SK-N-SH (cell line): ENCODE data around the gene HLA-DMA. TPM values are rescaled to one million over a fixed set of nuclear protein-coding genes. Genes with fewer than 3 reads are reported as not detected.

Experiments used
- CTCF ChIA-PET: fragments of 300-600, 350-600 bp; formaldehyde crosslinking; extraction: SDS; loops from one replicate; lab custom pipeline; 2021; lab: Yijun Ruan, JAX
- POLR2A ChIA-PET: fragments of 350-600 bp; sonication (Branson Sonifier 250); formaldehyde crosslinking; extraction: SDS; loops from one replicate; lab custom pipeline; 2020; ENCODE audit warnings: antibody characterized with exemption, inconsistent platforms; lab: Yijun Ruan, JAX
- DNase-seq: peaks from one replicate; pipeline ENCODE4 v3.0.0; 2012
- H2AFZ ChIP-seq: fragments of 200-600 bp; sonication (generic); 2 replicates; pipeline ENCODE4 v1.8.1; 2016; ENCODE audit warnings: antibody characterized with exemption, mild to moderate bottlenecking, low read depth
- H3F3A ChIP-seq: fragments of 200-600 bp; sonication (generic); replicated peaks from 2 replicates; pipeline ENCODE3; 2016; ENCODE audit warnings: antibody characterized with exemption, mild to moderate bottlenecking; ENCODE audit not compliant: insufficient read depth
- H3K27ac ChIP-seq, 2 experiments: fragments of 200-500 bp in 1 of 2; fragments of 200-600 bp in 1 of 2; sonication (Bioruptor generic) in 1 of 2; sonication (generic), shearing (Covaris generic) in 1 of 2; 2 replicates each; pipeline versions ENCODE4 v1.5.1 to v1.6.1; 2014 to 2016; ENCODE audit warnings: low read depth in 2 of 2, inconsistent platforms in 1 of 2, low read length in 1 of 2, mild to moderate bottlenecking in 1 of 2, mixed read lengths in 1 of 2
- H3K27me3 ChIP-seq: fragments of 200-600 bp; sonication (generic), shearing (Covaris generic); 2 replicates; pipeline ENCODE4 v1.6.1; 2016; ENCODE audit warnings: mixed run types; ENCODE audit not compliant: insufficient read depth
- H3K36me3 ChIP-seq, 2 experiments: fragments of 200-500 bp in 1 of 2; fragments of 200-600 bp in 1 of 2; sonication (Bioruptor generic) in 1 of 2; sonication (generic) in 1 of 2; replicated peaks in 1 of 2; 2 replicates each; pipeline versions ENCODE3 to v1.5.1; 2014 to 2016; ENCODE audit warnings: low read length in 1 of 2, mild to moderate bottlenecking in 1 of 2; ENCODE audit not compliant: insufficient read depth in 2 of 2, control insufficient read depth in 1 of 2
- H3K4me1 ChIP-seq, 2 experiments: fragments of 200-500 bp in 1 of 2; fragments of 200-600 bp in 1 of 2; sonication (Bioruptor generic) in 1 of 2; sonication (generic), shearing (Covaris generic) in 1 of 2; 2 replicates each; pipeline versions ENCODE4 v1.5.1 to v1.6.1; 2014 to 2016; ENCODE audit warnings: low read depth in 1 of 2, low read length in 1 of 2, mixed run types in 1 of 2; ENCODE audit not compliant: insufficient read depth in 2 of 2, control insufficient read depth in 1 of 2
- H3K4me2 ChIP-seq: fragments of 200-600 bp; sonication (generic), shearing (Covaris generic); 2 replicates; pipeline ENCODE4 v1.6.1; 2017; ENCODE audit warnings: mixed run types
- H3K4me3 ChIP-seq, 2 experiments: fragments of 200-500 bp in 1 of 2; fragments of 200-600 bp in 1 of 2; sonication (Bioruptor generic) in 1 of 2; sonication (generic), shearing (Covaris generic) in 1 of 2; 2 replicates each; pipeline versions ENCODE4 v1.5.1 to v1.8.1; 2014 to 2016; ENCODE audit warnings: low read depth in 2 of 2, inconsistent platforms in 1 of 2, low read length in 1 of 2, mild to moderate bottlenecking in 1 of 2, mixed read lengths in 1 of 2, moderate library complexity in 1 of 2
- H3K79me2 ChIP-seq: fragments of 200-600 bp; sonication (generic); 2 replicates; pipeline ENCODE4 v1.8.1; 2017; ENCODE audit warnings: mild to moderate bottlenecking; ENCODE audit not compliant: insufficient read depth
- H3K9ac ChIP-seq: fragments of 200-600 bp; sonication (generic); 2 replicates; pipeline ENCODE4 v1.6.1; 2017; ENCODE audit warnings: mixed run types
- H3K9me2 ChIP-seq: fragments of 200-600 bp; sonication (generic); 2 replicates; pipeline ENCODE4 v1.6.1; 2017; ENCODE audit warnings: mixed run types
- H3K9me3 ChIP-seq: fragments of 200-600 bp; sonication (generic); 2 replicates; pipeline ENCODE4 v1.6.1; 2017; ENCODE audit warnings: mixed run types, mild to moderate bottlenecking, moderate library complexity
- H4K20me1 ChIP-seq: fragments of 200-600 bp; sonication (generic); 2 replicates; pipeline ENCODE4 v1.6.1; 2017; ENCODE audit warnings: mild to moderate bottlenecking, mixed run types; ENCODE audit not compliant: insufficient read depth
- CHD2 ChIP-seq: fragments of 150-350 bp; IDR thresholded peaks from 2 replicates; pipeline ENCODE4 v1.6.1; 2018; ENCODE audit warnings: low read length; ENCODE audit not compliant: partially characterized antibody
- EZH2phosphoT487 ChIP-seq: fragments of 200-600 bp; sonication (generic); IDR thresholded peaks from 2 replicates; pipeline ENCODE4 v1.6.1; 2017; ENCODE audit warnings: low read depth, mixed run types, mild to moderate bottlenecking, antibody characterized with exemption, moderate library complexity, borderline replicate concordance
- FOXM1 ChIP-seq: IDR thresholded peaks from 2 replicates; pipeline ENCODE4 v1.4.0; 2012; ENCODE audit warnings: low read depth, mild to moderate bottlenecking
- GATA2 ChIP-seq: sonication (generic); formaldehyde crosslinking; IDR thresholded peaks from 2 replicates; pipeline ENCODE4 v1.5.0; 2020; ENCODE audit warnings: mild to moderate bottlenecking, missing genetic modification reagents
- IRF3 ChIP-seq: fragments of 150-350 bp; IDR thresholded peaks from 2 replicates; pipeline ENCODE4 v1.6.1; 2016; ENCODE audit warnings: mild to moderate bottlenecking, low read depth, low read length
- JUND ChIP-seq: IDR thresholded peaks from 2 replicates; pipeline ENCODE4 v1.4.0; 2012
- MEF2A ChIP-seq: IDR thresholded peaks from 2 replicates; pipeline ENCODE4 v1.4.0; 2012; ENCODE audit warnings: low read depth, borderline replicate concordance
- NFIC ChIP-seq: IDR thresholded peaks from 2 replicates; pipeline ENCODE4 v1.4.0; 2012; ENCODE audit warnings: borderline replicate concordance
- PBX3 ChIP-seq: IDR thresholded peaks from 2 replicates; pipeline ENCODE4; 2012
- POLR2AphosphoS5 ChIP-seq: IDR thresholded peaks from 2 replicates; pipeline ENCODE4 v1.6.1; 2012; ENCODE audit warnings: low read depth, low read length
- RAD21 ChIP-seq: IDR thresholded peaks from 2 replicates; pipeline ENCODE4 v1.6.1; 2012; ENCODE audit warnings: mild to moderate bottlenecking, low read length
- RFX5 ChIP-seq: IDR thresholded peaks from 2 replicates; pipeline ENCODE4 v1.6.1; 2012; ENCODE audit warnings: mild to moderate bottlenecking, improper control_type of control experiment, low read length
- RXRA ChIP-seq: IDR thresholded peaks from 2 replicates; pipeline ENCODE4 v1.4.0; 2012; ENCODE audit warnings: low read depth, mild to moderate bottlenecking, borderline replicate concordance
- SMC3 ChIP-seq: IDR thresholded peaks from 2 replicates; pipeline ENCODE4 v1.6.1; 2012; ENCODE audit warnings: low read depth, low read length, improper control_type of control experiment
- TAF1 ChIP-seq: IDR thresholded peaks from 2 replicates; pipeline ENCODE4 v1.6.1; 2012; ENCODE audit warnings: low read depth, mild to moderate bottlenecking, low read length, moderate library complexity, borderline replicate concordance
- TCF12 ChIP-seq: IDR thresholded peaks from 2 replicates; pipeline ENCODE4 v1.4.0; 2012
- TEAD4 ChIP-seq: IDR thresholded peaks from 2 replicates; pipeline ENCODE4 v1.4.0; 2012; ENCODE audit warnings: mild to moderate bottlenecking, borderline replicate concordance; ENCODE audit not compliant: insufficient read depth
- USF1 ChIP-seq: IDR thresholded peaks from 2 replicates; pipeline ENCODE4 v1.4.0; 2012; ENCODE audit warnings: low read depth, borderline replicate concordance
- WGBS: methylation state at CpG from one replicate; pipeline ENCODE4 v1.1.6; 2017; ENCODE audit warnings: low lambda C conversion rate; 5-methylcytosine and 5-hydroxymethylcytosine counted together
- polyA plus RNA-seq, 3 experiments: library from polyadenylated mRNA; depleted of rRNA; stranded (reverse); fragments of >200 nt; gene quantifications; 2 replicates each; pipeline ENCODE4 v1.2.3, GENCODE V29; 2012
- TF ChIP-seq, protein P1 (sequence below): IDR thresholded peaks from 2 replicates; pipeline ENCODE4 v1.4.0; 2012; ENCODE audit warnings: low read depth, borderline replicate concordance

Gene HLA-DMA
- polyA plus RNA-seq, 1 of the 3 experiments (the other 2 are of a cell fraction), result 1.2 TPM

GRCh38 chr6:32953775-32954174, 878 bp upstream of the HLA-DMA start:
- Histone ChIP-seq H2AFZ (no peak overlapping the region), H3K4me1 (peaks cover 0 to 6% of the 10 kb centered on the region in 2 experiments; a peak in 1 of 4 replicates), H3K4me2 (no peak overlapping the region), H3K79me2 (no peaks in the 10 kb centered on the region), H3K4me3 (no peak overlapping the region), H3K9me3 (peaks cover 4% of the 10 kb centered on the region; the same call in 1 of the 2 replicates), H3K27ac (no peak overlapping the region), H4K20me1 (no peaks in the 10 kb centered on the region), H3K36me3 (no peaks in the 10 kb centered on the region), H3K9ac (no peak overlapping the region)
- WGBS, result 53% methylated on average over 4 of the region's 4 CpGs
- ChIA-PET CTCF (interaction anchor here (0.6 to 10.8 kb wide), 27 partner anchors 10 to 1315 kb away, joined by 3 to 187 read pairs (median 5); partner anchors contain the start of genes BRD2, HLA-DMB, PSMB9 and TAP1), POLR2A (interaction anchor here (0.5 to 1.3 kb wide), 2 partner anchors 18 to 30 kb away, joined by 3 to 7 read pairs; no protein-coding TSS in a partner anchor)
- DNase-seq, result no peak
- TF ChIP-seq RFX5 (no peak), TCF12 (no peak), TEAD4 (no peak), PBX3 (no peak), CHD2 (no peak), IRF3 (no peak), NFIC (no peak), MEF2A (no peak), GATA2 (CRISPR knock-in tag) (no peak), USF1 (no peak)
- TF ChIP-seq, all 33 proteins: peak for 0
- no peaks in the 10 kb centered on the region for H3F3A ChIP-seq
- no peaks in the 10 kb centered on the region for H3K9me2 ChIP-seq
- H3K27me3 ChIP-seq, result no peaks in the 10 kb centered on the region

DNA sequence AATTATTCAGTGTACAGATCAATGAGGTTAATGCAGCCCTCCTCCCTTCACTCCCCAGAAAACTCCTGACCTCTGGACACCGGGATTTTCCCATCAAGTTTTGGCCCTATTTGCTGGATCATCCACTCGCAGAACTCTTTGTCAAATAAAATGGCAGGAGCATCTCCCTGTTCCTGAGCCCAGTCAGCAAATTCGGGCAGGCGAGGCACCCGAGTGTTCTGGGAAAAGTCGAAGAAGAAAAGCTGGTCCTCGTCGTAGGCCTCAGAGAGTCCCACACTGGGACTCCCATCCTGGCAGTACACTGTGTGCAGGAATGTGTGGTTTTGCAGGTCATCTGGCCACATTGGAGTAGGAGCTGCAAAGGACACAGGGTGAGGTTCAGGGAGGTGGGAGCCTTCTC, 2.4 kb downstream of the HLA-DMA start:
- no peak overlapping the region for H3K4me2 ChIP-seq
- H2AFZ ChIP-seq, result no peak overlapping the region
- no peaks in the 10 kb centered on the region for H3K79me2 ChIP-seq
- H3K9me3 ChIP-seq, result peaks cover 10% of the 10 kb centered on the region
- no peak overlapping the region for H3K27ac ChIP-seq
- no peak overlapping the region for H3K9ac ChIP-seq
- no peaks in the 10 kb centered on the region for H3K36me3 ChIP-seq
- no peak overlapping the region for H3K4me3 ChIP-seq
- H3F3A ChIP-seq, result no peaks in the 10 kb centered on the region
- peaks cover 0 to 6% of the 10 kb centered on the region in 2 experiments; a peak in 1 of 4 replicates for H3K4me1 ChIP-seq
- WGBS, result 84% methylated on average over 8 of the region's 8 CpGs
- H3K9me2 ChIP-seq, result no peaks in the 10 kb centered on the region
- no peaks in the 10 kb centered on the region for H4K20me1 ChIP-seq
- no peak for DNase-seq
- ChIA-PET POLR2A (no interaction called here), CTCF (interaction anchor here (1.1 to 10.8 kb wide), 4 partner anchors 12 to 298 kb away, joined by 3 to 187 read pairs (median 52); partner anchors contain the start of gene HLA-DMB)
- H3K27me3 ChIP-seq, result no peaks in the 10 kb centered on the region; the same call in 1 of the 2 replicates
- TF ChIP-seq NFIC (no peak), USF1 (no peak), POLR2AphosphoS5 (no peak), RFX5 (no peak), TAF1 (no peak), RXRA (no peak), RAD21 (no peak), PBX3 (no peak), SMC3 (no peak), FOXM1 (no peak), JUND (no peak), IRF3 (no peak), EZH2phosphoT487 (no peak)
- TF ChIP-seq, protein P1, sequence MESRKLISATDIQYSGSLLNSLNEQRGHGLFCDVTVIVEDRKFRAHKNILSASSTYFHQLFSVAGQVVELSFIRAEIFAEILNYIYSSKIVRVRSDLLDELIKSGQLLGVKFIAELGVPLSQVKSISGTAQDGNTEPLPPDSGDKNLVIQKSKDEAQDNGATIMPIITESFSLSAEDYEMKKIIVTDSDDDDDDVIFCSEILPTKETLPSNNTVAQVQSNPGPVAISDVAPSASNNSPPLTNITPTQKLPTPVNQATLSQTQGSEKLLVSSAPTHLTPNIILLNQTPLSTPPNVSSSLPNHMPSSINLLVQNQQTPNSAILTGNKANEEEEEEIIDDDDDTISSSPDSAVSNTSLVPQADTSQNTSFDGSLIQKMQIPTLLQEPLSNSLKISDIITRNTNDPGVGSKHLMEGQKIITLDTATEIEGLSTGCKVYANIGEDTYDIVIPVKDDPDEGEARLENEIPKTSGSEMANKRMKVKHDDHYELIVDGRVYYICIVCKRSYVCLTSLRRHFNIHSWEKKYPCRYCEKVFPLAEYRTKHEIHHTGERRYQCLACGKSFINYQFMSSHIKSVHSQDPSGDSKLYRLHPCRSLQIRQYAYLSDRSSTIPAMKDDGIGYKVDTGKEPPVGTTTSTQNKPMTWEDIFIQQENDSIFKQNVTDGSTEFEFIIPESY, result no peak
